GM19455 (cell line): ENCODE measurements around the gene NTM.

Experiments used
- ATAC-seq: cut with Tn5 transposase; IDR thresholded peaks from one replicate; pipeline ENCODE4 v1.9.1; 2021; ENCODE audit not compliant: unreplicated experiment

Gene NTM

GRCh38 chr11:131372234-131372962 is 2.0 kb downstream of the NTM start:
- ATAC-seq: no peak

GRCh38 chr11:131373095-131373725 is 2.8 kb downstream of the NTM start:
- no peak for ATAC-seq

- no peak for ATAC-seq
Observed at GRCh38 chr11:131373756-131374155, 3.3 kb downstream of the NTM start.

- no peak for ATAC-seq
Observed at GRCh38 chr11:131375421-131375820, 5.0 kb downstream of the NTM start.

- no peak for ATAC-seq
Observed at GRCh38 chr11:131375915-131376314, 5.5 kb downstream of the NTM start.

- ATAC-seq: peak; percentile 59
Observed at GRCh38 chr11:131378931-131379330, 8.5 kb downstream of the NTM start.

GRCh38 chr11:131385763-131386390 is 15.5 kb downstream of the NTM start:
- no peak for ATAC-seq

GRCh38 chr11:131386408-131386807 is 16.0 kb downstream of the NTM start:
- no peak for ATAC-seq

- no peak for ATAC-seq
Observed at GRCh38 chr11:131388030-131388429, 17.6 kb downstream of the NTM start.

- ATAC-seq: no peak
Observed at GRCh38 chr11:131389582-131389981, 19.2 kb downstream of the NTM start.

GRCh38 chr11:131391176-131391575 is 20.8 kb downstream of the NTM start:
- ATAC-seq: no peak

GRCh38 chr11:131392528-131393255 is 22.3 kb downstream of the NTM start:
- ATAC-seq: no peak

GRCh38 chr11:131393691-131394090 is 23.3 kb downstream of the NTM start:
- no peak for ATAC-seq

GRCh38 chr11:131397675-131398074 is 27.3 kb downstream of the NTM start:
- ATAC-seq: no peak

- ATAC-seq: no peak
Observed at GRCh38 chr11:131402040-131402439, 31.6 kb downstream of the NTM start.

GRCh38 chr11:131404010-131404409 is 33.6 kb downstream of the NTM start:
- no peak for ATAC-seq

GRCh38 chr11:131408025-131408640 is 37.7 kb downstream of the NTM start:
- ATAC-seq: no peak

- ATAC-seq: no peak
Observed at GRCh38 chr11:131409345-131409744, 38.9 kb downstream of the NTM start.

- no peak for ATAC-seq
Observed at GRCh38 chr11:131411636-131412035, 41.2 kb downstream of the NTM start.

GRCh38 chr11:131412061-131412460 is 41.6 kb downstream of the NTM start:
- no peak for ATAC-seq

- no peak for ATAC-seq
Observed at GRCh38 chr11:131413217-131413616, 42.8 kb downstream of the NTM start.
